DND-41 (cell line): ENCODE measurements around the gene IL2RA.

Experiments
- ATAC-seq: fragments of 200-7000 bp; cut with Tn5 transposase; 3 replicates; pipeline ENCODE4 v1.9.1; 2021; ENCODE audit warnings: low read depth; ENCODE audit not compliant: insufficient read depth
- DNase-seq: peaks from one replicate; pipeline ENCODE4 v3.0.0-alpha.2; 2020
- H2AFZ ChIP-seq: 2 replicates; pipeline ENCODE4 v1.6.0; 2012; ENCODE audit warnings: low read depth, low read length
- H3K27ac ChIP-seq: 2 replicates; pipeline ENCODE4 v1.5.1; 2012; ENCODE audit warnings: low read length, inconsistent platforms
- H3K27me3 ChIP-seq: fragments of 200-600 bp; sonication (generic); 2 replicates; pipeline ENCODE4 v1.6.0; 2012; ENCODE audit warnings: low read length, mild to moderate bottlenecking, inconsistent platforms; ENCODE audit not compliant: insufficient read depth, poor library complexity
- H3K36me3 ChIP-seq: 2 replicates; pipeline ENCODE4 v1.5.1; 2012; ENCODE audit warnings: low read length, inconsistent platforms; ENCODE audit not compliant: insufficient read depth
- H3K4me1 ChIP-seq: 2 replicates; pipeline ENCODE4 v1.5.1; 2012; ENCODE audit warnings: mild to moderate bottlenecking, low read length; ENCODE audit not compliant: insufficient read depth
- H3K4me2 ChIP-seq: 2 replicates; pipeline ENCODE4 v1.6.0; 2012; ENCODE audit warnings: mild to moderate bottlenecking, moderate library complexity, low read length, inconsistent platforms; ENCODE audit not compliant: insufficient read depth
- H3K4me3 ChIP-seq, 2 experiments: fragments of 200-600 bp in 1 of 2; shearing (Covaris generic) in 1 of 2; 2 replicates each; pipeline ENCODE4 v1.5.1; 2012 to 2016; ENCODE audit warnings: inconsistent platforms in 2 of 2, low read length in 2 of 2, mild to moderate bottlenecking in 2 of 2, low read depth in 1 of 2, moderate library complexity in 1 of 2
- H3K79me2 ChIP-seq: 2 replicates; pipeline ENCODE4 v1.6.0; 2012; ENCODE audit warnings: low read length, inconsistent platforms; ENCODE audit not compliant: insufficient read depth
- H3K9ac ChIP-seq: 2 replicates; pipeline ENCODE4 v1.6.0; 2012; ENCODE audit warnings: low read depth, mild to moderate bottlenecking, inconsistent platforms, low read length, moderate library complexity
- H3K9me3 ChIP-seq: 2 replicates; pipeline ENCODE4 v1.5.1; 2012; ENCODE audit warnings: low read length, moderate library complexity, mild to moderate bottlenecking, inconsistent platforms; ENCODE audit not compliant: insufficient read depth, severe bottlenecking
- H4K20me1 ChIP-seq: 2 replicates; pipeline ENCODE4 v1.6.0; 2012; ENCODE audit warnings: low read length; ENCODE audit not compliant: insufficient read depth
- EZH2 ChIP-seq: IDR thresholded peaks from 3 replicates; pipeline ENCODE4 v1.6.1; 2012; ENCODE audit warnings: borderline replicate concordance, low read depth, mild to moderate bottlenecking, moderate library complexity, low read length, inconsistent platforms; ENCODE audit not compliant: severe bottlenecking
- TF ChIP-seq, protein P1 (sequence below): IDR thresholded peaks from 2 replicates; pipeline ENCODE4 v1.5.1; 2012; ENCODE audit warnings: borderline replicate concordance, low read length, moderate library complexity, mild to moderate bottlenecking; ENCODE audit not compliant: poor library complexity, severe bottlenecking; ENCODE audit errors: extremely low read depth

Gene IL2RA

DNA sequence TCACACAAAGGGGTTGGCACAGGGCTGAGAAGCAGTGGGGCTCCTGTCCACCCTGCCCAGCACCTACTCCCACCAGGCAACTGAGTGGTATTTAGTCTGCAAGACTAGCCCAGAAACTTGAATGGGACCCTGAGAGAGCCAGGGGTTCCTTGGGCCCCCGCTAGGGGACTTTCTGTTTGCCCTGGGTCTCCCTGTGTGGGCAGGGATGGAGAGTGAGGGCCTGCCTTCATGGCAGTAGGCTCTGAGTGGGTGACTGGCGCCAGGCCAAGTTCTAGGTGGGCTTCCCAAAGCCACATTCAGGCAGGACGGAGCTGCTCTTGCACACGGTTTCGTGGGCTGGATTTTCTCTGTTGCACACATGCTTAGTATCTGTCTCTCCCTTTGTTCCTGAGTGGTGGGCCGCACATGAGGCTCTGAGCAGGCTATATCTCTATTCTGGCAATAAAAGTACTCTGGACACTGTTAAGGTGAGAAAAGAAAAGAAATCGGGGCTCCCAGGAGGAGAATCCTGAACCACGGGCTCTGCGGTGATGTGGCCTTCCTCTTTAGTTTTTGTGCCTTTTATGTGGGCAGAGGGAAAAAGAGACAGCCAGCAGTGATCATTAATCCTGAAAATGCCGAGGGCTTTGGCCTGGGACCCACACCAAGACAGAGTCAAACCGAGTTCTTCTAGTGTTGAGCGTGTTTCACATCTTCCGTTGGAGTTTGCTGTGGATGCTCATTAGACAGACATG, 26.9 kb downstream of the IL2RA start:
- Histone ChIP-seq H3K36me3 (no peaks in the 10 kb centered on the region), H3K27me3 (peaks cover 15% of the 10 kb centered on the region), H4K20me1 (no peaks in the 10 kb centered on the region), H3K9me3 (peaks cover 6% of the 10 kb centered on the region), H3K4me3 (no peak overlapping the region), H3K79me2 (no peaks in the 10 kb centered on the region), H3K9ac (no peak overlapping the region), H3K4me2 (no peak overlapping the region), H3K27ac (no peak overlapping the region), H3K4me1 (no peaks in the 10 kb centered on the region), H2AFZ (no peak overlapping the region)
- DNase-seq (no peak), ATAC-seq (no peak)
- TF ChIP-seq EZH2, result no peak
- TF ChIP-seq, protein P1, sequence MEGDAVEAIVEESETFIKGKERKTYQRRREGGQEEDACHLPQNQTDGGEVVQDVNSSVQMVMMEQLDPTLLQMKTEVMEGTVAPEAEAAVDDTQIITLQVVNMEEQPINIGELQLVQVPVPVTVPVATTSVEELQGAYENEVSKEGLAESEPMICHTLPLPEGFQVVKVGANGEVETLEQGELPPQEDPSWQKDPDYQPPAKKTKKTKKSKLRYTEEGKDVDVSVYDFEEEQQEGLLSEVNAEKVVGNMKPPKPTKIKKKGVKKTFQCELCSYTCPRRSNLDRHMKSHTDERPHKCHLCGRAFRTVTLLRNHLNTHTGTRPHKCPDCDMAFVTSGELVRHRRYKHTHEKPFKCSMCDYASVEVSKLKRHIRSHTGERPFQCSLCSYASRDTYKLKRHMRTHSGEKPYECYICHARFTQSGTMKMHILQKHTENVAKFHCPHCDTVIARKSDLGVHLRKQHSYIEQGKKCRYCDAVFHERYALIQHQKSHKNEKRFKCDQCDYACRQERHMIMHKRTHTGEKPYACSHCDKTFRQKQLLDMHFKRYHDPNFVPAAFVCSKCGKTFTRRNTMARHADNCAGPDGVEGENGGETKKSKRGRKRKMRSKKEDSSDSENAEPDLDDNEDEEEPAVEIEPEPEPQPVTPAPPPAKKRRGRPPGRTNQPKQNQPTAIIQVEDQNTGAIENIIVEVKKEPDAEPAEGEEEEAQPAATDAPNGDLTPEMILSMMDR, result no peak

DNA sequence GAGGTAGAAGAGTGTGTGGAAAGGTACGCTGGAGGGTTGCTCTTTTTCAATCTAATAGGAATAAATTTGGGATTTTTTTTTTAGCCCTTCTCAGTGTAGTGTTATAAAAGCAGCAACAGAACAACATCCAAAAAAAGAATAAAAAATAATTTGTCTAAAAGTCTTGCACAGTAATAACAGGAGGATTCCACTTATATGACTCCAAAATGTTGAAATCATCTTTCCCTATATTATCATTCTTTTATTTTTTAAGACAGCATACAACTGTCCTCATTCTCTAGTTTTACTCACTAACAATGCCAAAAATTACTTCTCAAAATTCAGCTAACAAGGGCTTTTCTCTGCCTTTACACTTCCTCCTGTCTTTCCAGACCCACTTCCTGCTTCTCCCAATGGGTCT, 27.8 kb downstream of the IL2RA start:
- no peaks in the 10 kb centered on the region for H3K79me2 ChIP-seq
- no peak overlapping the region for H3K27ac ChIP-seq
- H3K4me3 ChIP-seq, result no peak overlapping the region
- no peak overlapping the region for H3K4me2 ChIP-seq
- DNase-seq (no peak), ATAC-seq (no peak)
- no peaks in the 10 kb centered on the region for H4K20me1 ChIP-seq
- H3K9me3 ChIP-seq, result peaks cover 6% of the 10 kb centered on the region
- no peaks in the 10 kb centered on the region for H3K36me3 ChIP-seq
- no peak for TF ChIP-seq EZH2
- TF ChIP-seq, protein P1, result no peak
- H3K9ac ChIP-seq, result no peak overlapping the region
- H3K4me1 ChIP-seq, result no peaks in the 10 kb centered on the region
- no peak overlapping the region for H2AFZ ChIP-seq
- peaks cover 9% of the 10 kb centered on the region for H3K27me3 ChIP-seq

DNA sequence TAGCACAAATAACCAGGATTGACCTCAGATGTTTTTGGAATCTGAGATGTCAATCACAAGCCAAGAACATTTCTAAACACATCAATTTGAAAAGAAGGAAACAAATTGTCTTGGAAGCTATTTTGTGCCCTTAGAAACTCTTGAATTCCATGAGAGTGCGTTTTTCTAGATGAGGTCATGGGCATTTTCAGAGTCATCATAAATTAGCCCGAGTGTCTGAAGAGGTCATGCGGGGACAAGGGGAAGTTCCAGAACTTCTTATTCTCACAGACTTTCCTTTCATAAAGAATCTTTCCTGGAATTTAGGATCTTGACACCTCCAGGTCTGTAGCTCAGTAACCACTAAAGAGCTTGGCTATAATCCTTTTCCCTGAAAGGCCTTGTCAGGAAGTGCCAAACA, 28.2 kb downstream of the IL2RA start:
- Histone ChIP-seq H3K27ac (no peak overlapping the region), H3K36me3 (no peaks in the 10 kb centered on the region), H3K4me1 (no peaks in the 10 kb centered on the region), H3K9ac (no peak overlapping the region), H2AFZ (no peak overlapping the region), H3K79me2 (no peaks in the 10 kb centered on the region), H3K9me3 (peaks cover 6% of the 10 kb centered on the region), H3K27me3 (peaks cover 5% of the 10 kb centered on the region), H3K4me3 (no peak overlapping the region), H4K20me1 (no peaks in the 10 kb centered on the region), H3K4me2 (no peak overlapping the region)
- DNase-seq (no peak), ATAC-seq (no peak)
- TF ChIP-seq, protein P1, result no peak

DNA sequence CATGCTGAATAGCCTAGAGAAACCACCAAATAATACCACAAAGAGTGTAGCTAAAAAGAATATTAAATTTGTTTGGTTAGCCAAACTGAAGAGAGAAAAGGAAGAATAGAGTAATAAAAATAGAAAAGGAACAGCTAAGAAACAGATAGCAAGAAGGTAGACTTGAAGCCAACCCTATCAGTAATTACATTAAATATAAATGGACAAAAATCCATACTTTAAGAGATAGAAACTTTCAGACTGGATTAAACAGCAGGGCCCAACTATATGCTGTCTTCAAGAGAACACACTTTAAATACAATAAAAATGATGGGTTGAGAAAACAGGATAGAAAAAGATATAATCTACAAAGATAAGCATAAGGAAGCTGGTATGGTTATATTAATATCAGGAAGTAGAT, 31.2 kb downstream of the IL2RA start:
- Histone ChIP-seq H3K79me2 (no peaks in the 10 kb centered on the region), H3K9ac (no peak overlapping the region), H4K20me1 (no peaks in the 10 kb centered on the region), H3K36me3 (no peaks in the 10 kb centered on the region), H3K4me2 (no peak overlapping the region), H3K27ac (no peak overlapping the region), H3K4me1 (no peaks in the 10 kb centered on the region), H3K9me3 (peaks cover 6% of the 10 kb centered on the region), H3K27me3 (peaks cover 6% of the 10 kb centered on the region), H3K4me3 (no peak overlapping the region), H2AFZ (no peak overlapping the region)
- no peak for ATAC-seq
- TF ChIP-seq, protein P1, result no peak
- no peak for TF ChIP-seq EZH2
- DNase-seq, result no peak
